Measurements from ENCODE around the gene WBP2NL.
A peak's percentile ranks its signal among the peaks of the same experiment; 100 is the strongest.
"Not testable (repeated sequence)": the region's sequence is repeated elsewhere in the genome, so short reads cannot be mapped to it uniquely, and the experiment has no call there.

Gene WBP2NL

DNA sequence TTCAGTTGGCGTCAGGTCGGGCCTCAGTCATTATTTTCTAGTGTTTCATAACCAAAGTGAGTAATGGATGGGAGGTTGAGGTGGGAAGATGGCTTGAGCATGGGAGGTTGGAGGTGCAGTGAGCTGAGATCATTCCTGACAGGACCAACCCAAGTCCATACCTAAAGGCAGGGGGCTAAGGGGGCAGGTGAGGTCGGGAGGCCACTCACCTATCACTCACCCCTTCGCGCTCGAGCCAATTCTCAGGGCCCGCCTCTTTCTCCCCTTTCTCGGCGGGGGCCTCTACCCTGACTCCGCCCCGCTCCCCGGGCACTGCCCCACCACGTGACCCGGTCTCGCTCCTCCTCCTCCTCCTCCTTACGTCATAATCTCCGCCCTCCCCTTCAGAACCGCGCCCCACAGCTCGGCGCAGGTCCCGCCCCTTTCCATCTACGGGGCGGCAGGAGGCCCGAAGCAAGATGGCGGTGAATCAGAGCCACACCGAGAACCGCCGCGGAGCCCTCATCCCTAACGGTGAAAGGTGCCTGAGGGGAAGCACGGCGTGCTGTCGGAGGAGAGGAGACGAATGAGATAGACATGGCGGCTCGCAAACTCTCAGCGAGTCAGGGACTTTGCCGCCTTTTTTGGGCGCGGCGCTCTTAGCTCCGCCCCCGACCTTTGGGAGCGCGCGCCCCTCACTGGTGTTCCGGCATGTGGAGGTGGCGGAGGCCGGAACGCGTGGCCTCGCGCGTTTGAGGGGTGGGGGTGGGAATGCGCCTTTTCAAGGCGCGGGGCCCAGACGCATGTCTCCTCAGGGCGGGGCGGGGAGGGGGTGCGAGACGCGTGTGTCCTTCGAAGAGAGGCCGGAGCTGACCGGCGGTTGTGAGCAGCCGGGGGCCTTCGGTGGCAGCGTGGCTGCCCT, at the start of gene WBP2NL:
TSS of gene WBP2NL (plus strand) at position 428 of the 901 bp plus-strand sequence. CDS start at position 459, 31 bp downstream.
- Histone ChIP-seq H3K27ac (ENCODE audit: low read depth, low read length) (no peak within 1 kb of the TSS), H3K4me1 (ENCODE audit: control insufficient read depth, insufficient read depth, low read length, unreplicated experiment) (no peaks in the 10 kb centered on the region), H3K79me2 (ENCODE audit: control insufficient read depth, insufficient read depth, low read length, unreplicated experiment) (no peaks in the 10 kb centered on the region), H2AFZ (ENCODE audit: low read length, unreplicated experiment) (peak within 1 kb of the TSS; percentile 38), H3K36me3 (ENCODE audit: insufficient read depth, low read length) (no peaks in the 10 kb centered on the region), H3K27me3 (ENCODE audit: insufficient read depth, low read length) (no peaks in the 10 kb centered on the region), H3K4me3 (ENCODE audit: low read depth, low read length) (peak within 1 kb of the TSS; percentile 70)

DNA sequence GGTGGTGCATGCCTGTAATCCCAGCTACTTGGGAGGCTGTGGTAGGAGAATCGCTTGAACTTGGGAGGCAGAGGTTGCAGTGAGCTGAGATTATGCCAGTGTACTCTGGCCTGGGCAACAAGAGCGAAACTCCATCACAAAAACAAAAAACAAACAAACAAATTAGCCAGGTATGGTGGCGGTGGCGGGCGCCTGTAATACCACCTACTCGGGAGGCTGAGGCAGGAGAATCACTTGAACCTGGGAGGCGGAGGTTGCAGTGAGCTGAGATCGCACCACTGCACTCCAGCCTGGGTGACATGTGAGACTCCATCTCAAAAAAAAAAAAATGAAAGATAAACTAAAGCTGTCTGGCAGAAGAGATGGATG, 49.7 kb upstream of the WBP2NL start:
- not testable (repeated sequence) for H3K4me3 ChIP-seq (ENCODE audit: low read depth, low read length); H3K79me2 ChIP-seq (ENCODE audit: control insufficient read depth, insufficient read depth, low read length, unreplicated experiment); H3K27me3 ChIP-seq (ENCODE audit: insufficient read depth, low read length); H3K4me1 ChIP-seq (ENCODE audit: control insufficient read depth, insufficient read depth, low read length, unreplicated experiment); H2AFZ ChIP-seq (ENCODE audit: low read length, unreplicated experiment); H3K36me3 ChIP-seq (ENCODE audit: insufficient read depth, low read length); H3K27ac ChIP-seq (ENCODE audit: low read depth, low read length)

DNA sequence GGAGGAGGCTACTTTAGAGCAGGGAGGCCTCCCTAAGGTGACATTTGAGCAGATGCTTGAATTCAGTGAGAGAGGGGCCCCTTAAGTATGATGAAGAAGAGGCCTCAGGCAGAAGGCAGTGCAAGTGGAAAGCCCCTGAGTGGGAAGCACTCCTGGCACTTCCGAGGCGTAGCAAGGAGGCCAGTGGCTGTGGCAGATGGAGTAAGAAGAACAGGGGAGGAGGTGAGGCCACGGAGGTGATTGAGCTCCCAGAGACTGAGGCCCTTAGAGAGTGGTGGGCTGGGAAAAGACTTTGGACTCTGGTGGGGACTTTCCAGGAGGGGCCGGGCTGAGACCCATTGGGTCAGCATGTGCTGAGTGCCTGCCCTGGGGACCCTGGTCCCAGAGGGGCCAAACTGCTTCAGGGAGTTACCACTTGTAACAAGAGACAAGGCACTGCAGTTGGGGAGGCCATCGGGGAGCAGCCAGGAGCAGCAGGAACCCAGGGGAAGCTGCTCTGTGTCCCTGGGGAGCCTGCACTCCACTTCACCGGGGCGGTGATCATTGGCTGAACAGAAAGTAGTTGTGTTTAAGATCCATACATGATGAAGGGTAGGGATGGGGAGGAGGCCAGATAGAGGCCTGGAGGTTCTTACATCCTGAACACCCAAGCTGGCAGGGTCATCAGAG, 49.2 kb upstream of the WBP2NL start:
- Histone ChIP-seq H3K4me3 (ENCODE audit: low read depth, low read length) (no peak overlapping the region), H3K27me3 (ENCODE audit: insufficient read depth, low read length) (no peaks in the 10 kb centered on the region), H3K36me3 (ENCODE audit: insufficient read depth, low read length) (no peaks in the 10 kb centered on the region), H2AFZ (ENCODE audit: low read length, unreplicated experiment) (no peak overlapping the region), H3K4me1 (ENCODE audit: control insufficient read depth, insufficient read depth, low read length, unreplicated experiment) (no peaks in the 10 kb centered on the region), H3K79me2 (ENCODE audit: control insufficient read depth, insufficient read depth, low read length, unreplicated experiment) (peaks cover 5% of the 10 kb centered on the region), H3K27ac (ENCODE audit: low read depth, low read length) (no peak overlapping the region)

DNA sequence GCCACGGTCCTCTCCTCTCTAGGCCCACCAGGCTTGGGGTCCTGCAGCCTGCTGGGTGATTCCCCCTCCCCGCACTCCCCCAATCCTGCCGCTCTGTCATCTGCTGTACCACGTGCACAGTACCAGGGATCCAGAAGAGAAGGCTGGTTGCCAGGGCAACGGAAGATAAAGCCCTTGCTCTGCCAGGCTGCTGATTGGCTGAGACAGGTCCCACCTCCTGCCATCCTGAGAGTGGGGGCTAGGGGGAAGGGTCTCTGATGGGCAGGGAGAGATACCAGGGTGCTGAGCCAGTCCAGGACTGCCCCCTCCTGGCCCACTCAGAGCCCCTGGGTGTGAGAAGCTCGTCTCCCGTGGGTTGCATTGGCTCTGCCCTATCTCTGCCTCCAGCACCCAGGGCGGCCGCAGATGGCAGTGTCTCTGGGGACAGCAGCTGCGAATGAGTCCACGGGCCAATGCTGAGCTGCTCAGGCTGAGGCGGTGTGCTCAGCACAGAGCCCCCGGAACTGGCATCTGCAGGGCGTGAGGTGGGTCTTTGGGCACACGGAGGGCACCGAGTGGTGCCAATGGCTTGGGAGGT, 46.6 kb upstream of the WBP2NL start, which contains the start of gene SMIM45:
TSS of gene SMIM45 (plus strand) at position 253 of the 577 bp plus-strand sequence.
- H3K36me3 ChIP-seq (ENCODE audit: insufficient read depth, low read length) = no peaks in the 10 kb centered on the region
- H2AFZ ChIP-seq (ENCODE audit: low read length, unreplicated experiment) = no peak within 1 kb of the TSS
- no peak within 1 kb of the TSS for H3K27ac ChIP-seq (ENCODE audit: low read depth, low read length)
- no peak within 1 kb of the TSS for H3K4me3 ChIP-seq (ENCODE audit: low read depth, low read length)
- no peaks in the 10 kb centered on the region for H3K79me2 ChIP-seq (ENCODE audit: control insufficient read depth, insufficient read depth, low read length, unreplicated experiment)
- no peaks in the 10 kb centered on the region for H3K27me3 ChIP-seq (ENCODE audit: insufficient read depth, low read length)
- H3K4me1 ChIP-seq (ENCODE audit: control insufficient read depth, insufficient read depth, low read length, unreplicated experiment) = no peaks in the 10 kb centered on the region

DNA sequence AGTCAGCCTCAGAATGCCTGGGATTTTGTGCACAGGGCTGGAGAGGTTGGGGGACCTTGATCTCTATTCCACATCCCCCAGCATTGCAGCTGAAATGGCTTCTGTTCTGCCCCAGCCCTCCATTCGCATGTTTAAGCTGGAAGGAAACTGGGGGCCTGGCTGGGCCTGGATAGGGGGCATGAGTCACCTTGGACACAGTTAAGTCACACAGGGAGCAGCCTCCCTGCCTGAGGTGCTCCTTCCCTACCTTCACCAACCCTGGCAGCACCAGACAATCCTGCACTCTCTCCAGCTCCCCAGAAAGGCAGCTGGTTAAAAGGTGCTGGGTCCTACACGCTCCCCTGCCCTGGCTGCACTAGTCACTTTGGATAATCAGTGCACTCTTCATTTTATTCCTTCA, 45.9 kb upstream of the WBP2NL start:
- Histone ChIP-seq H3K4me1 (ENCODE audit: control insufficient read depth, insufficient read depth, low read length, unreplicated experiment) (no peaks in the 10 kb centered on the region), H3K4me3 (ENCODE audit: low read depth, low read length) (no peak overlapping the region), H2AFZ (ENCODE audit: low read length, unreplicated experiment) (no peak overlapping the region), H3K36me3 (ENCODE audit: insufficient read depth, low read length) (no peaks in the 10 kb centered on the region), H3K27me3 (ENCODE audit: insufficient read depth, low read length) (no peaks in the 10 kb centered on the region), H3K79me2 (ENCODE audit: control insufficient read depth, insufficient read depth, low read length, unreplicated experiment) (no peaks in the 10 kb centered on the region), H3K27ac (ENCODE audit: low read depth, low read length) (no peak overlapping the region)

GRCh38 chr22:41957941-41958556, 40.5 kb upstream of the WBP2NL start:
- Histone ChIP-seq H3K79me2 (ENCODE audit: control insufficient read depth, insufficient read depth, low read length, unreplicated experiment) (no peaks in the 10 kb centered on the region), H3K4me3 (ENCODE audit: low read depth, low read length) (no peak overlapping the region), H3K27me3 (ENCODE audit: insufficient read depth, low read length) (no peaks in the 10 kb centered on the region), H3K36me3 (ENCODE audit: insufficient read depth, low read length) (no peaks in the 10 kb centered on the region), H3K4me1 (ENCODE audit: control insufficient read depth, insufficient read depth, low read length, unreplicated experiment) (no peaks in the 10 kb centered on the region), H2AFZ (ENCODE audit: low read length, unreplicated experiment) (no peak overlapping the region), H3K27ac (ENCODE audit: low read depth, low read length) (no peak overlapping the region)

- Histone ChIP-seq H2AFZ (ENCODE audit: low read length, unreplicated experiment) (no peak overlapping the region), H3K4me3 (ENCODE audit: low read depth, low read length) (no peak overlapping the region), H3K27ac (ENCODE audit: low read depth, low read length) (no peak overlapping the region), H3K36me3 (ENCODE audit: insufficient read depth, low read length) (no peaks in the 10 kb centered on the region), H3K4me1 (ENCODE audit: control insufficient read depth, insufficient read depth, low read length, unreplicated experiment) (no peaks in the 10 kb centered on the region), H3K79me2 (ENCODE audit: control insufficient read depth, insufficient read depth, low read length, unreplicated experiment) (no peaks in the 10 kb centered on the region), H3K27me3 (ENCODE audit: insufficient read depth, low read length) (no peaks in the 10 kb centered on the region)
These were observed 35.0 kb upstream of the WBP2NL start for GRCh38 chr22:41963453-41964111.

DNA sequence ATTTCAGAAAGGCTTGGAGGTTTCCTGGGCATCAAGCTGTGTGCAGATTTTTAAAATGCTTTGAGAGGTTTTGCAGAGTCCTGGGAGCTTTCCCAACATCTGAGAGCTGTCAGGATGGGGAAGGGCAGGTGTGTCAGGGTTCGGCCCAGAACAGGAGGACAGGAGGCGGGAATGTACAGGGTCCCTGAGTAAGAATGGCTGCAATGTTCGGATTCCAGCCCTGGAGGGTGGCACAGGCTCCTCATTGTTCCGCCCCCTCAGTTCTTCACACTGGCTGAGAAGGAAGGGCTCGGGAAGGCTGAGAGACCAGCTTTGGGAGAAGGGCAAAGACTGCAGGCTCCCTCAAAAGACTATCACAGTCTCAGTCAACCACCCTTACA, 34.5 kb upstream of the WBP2NL start:
- H3K27ac ChIP-seq (ENCODE audit: low read depth, low read length) = no peak overlapping the region
- H3K4me1 ChIP-seq (ENCODE audit: control insufficient read depth, insufficient read depth, low read length, unreplicated experiment) = no peaks in the 10 kb centered on the region
- H3K4me3 ChIP-seq (ENCODE audit: low read depth, low read length) = no peak overlapping the region
- no peaks in the 10 kb centered on the region for H3K27me3 ChIP-seq (ENCODE audit: insufficient read depth, low read length)
- no peak overlapping the region for H2AFZ ChIP-seq (ENCODE audit: low read length, unreplicated experiment)
- no peaks in the 10 kb centered on the region for H3K79me2 ChIP-seq (ENCODE audit: control insufficient read depth, insufficient read depth, low read length, unreplicated experiment)
- no peaks in the 10 kb centered on the region for H3K36me3 ChIP-seq (ENCODE audit: insufficient read depth, low read length)

GRCh38 chr22:41966225-41966606, 32.4 kb upstream of the WBP2NL start:
- Histone ChIP-seq H3K79me2 (ENCODE audit: control insufficient read depth, insufficient read depth, low read length, unreplicated experiment) (no peaks in the 10 kb centered on the region), H3K4me3 (ENCODE audit: low read depth, low read length) (no peak overlapping the region), H3K27me3 (ENCODE audit: insufficient read depth, low read length) (no peaks in the 10 kb centered on the region), H3K36me3 (ENCODE audit: insufficient read depth, low read length) (no peaks in the 10 kb centered on the region), H3K27ac (ENCODE audit: low read depth, low read length) (0 out of 2 replicates have a peak overlapping the region, but pooled peaks have one; percentile 9), H3K4me1 (ENCODE audit: control insufficient read depth, insufficient read depth, low read length, unreplicated experiment) (no peaks in the 10 kb centered on the region), H2AFZ (ENCODE audit: low read length, unreplicated experiment) (no peak overlapping the region)

DNA sequence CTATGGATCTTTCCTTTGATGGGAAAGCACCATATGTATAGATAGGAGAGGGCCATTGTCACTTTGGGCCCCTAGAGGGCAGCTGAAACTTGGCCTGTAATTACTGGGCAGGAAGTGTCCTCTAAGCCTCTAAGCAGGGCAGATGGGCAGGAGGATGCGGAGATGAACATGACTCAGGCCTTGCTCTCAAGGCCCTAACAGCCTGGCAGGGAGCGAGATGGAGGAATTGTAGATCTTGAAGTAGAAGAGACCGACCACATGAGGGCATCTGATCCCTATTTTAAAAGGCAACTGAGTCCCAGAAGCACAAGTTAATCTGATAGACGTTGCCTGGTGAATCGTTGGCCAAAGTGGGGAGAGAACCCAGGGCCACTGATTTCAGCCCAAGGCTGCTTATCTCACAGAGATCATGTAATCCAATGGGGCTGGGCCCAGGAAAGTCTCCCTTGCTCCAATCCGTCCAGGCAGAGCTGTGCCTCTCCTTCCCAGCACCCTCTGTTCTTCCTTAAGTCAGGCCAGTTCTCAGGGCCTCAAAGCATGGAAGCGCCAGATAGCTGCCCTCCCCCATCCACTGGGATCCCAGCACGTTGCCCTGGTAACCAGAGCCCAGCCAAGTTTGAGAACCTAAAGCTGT, 31.9 kb upstream of the WBP2NL start:
- H3K4me3 ChIP-seq (ENCODE audit: low read depth, low read length) = no peak overlapping the region
- peak overlapping the region; percentile 9; the same call in 1 of the 2 replicates for H3K27ac ChIP-seq (ENCODE audit: low read depth, low read length)
- no peak overlapping the region for H2AFZ ChIP-seq (ENCODE audit: low read length, unreplicated experiment)
- H3K36me3 ChIP-seq (ENCODE audit: insufficient read depth, low read length) = no peaks in the 10 kb centered on the region
- H3K79me2 ChIP-seq (ENCODE audit: control insufficient read depth, insufficient read depth, low read length, unreplicated experiment) = no peaks in the 10 kb centered on the region
- no peaks in the 10 kb centered on the region for H3K4me1 ChIP-seq (ENCODE audit: control insufficient read depth, insufficient read depth, low read length, unreplicated experiment)
- no peaks in the 10 kb centered on the region for H3K27me3 ChIP-seq (ENCODE audit: insufficient read depth, low read length)

Measured in ACC112 (cell line).